Loucy (cell line): ENCODE data around the gene TRIM37.

ENCODE experiments used
- CTCF ChIP-seq: fragments of 200-600 bp; sonication (generic); conservative IDR thresholded peaks from 2 replicates; pipeline ENCODE4 v1.5.1; 2014; ENCODE audit warnings: mild to moderate bottlenecking, antibody characterized with exemption, low read length
- EZH2phosphoT487 ChIP-seq: fragments of 200-600 bp; IDR thresholded peaks from 2 replicates; pipeline ENCODE4 v1.6.1; 2018; ENCODE audit warnings: antibody characterized with exemption, mild to moderate bottlenecking, moderate library complexity, borderline replicate concordance

DNA sequence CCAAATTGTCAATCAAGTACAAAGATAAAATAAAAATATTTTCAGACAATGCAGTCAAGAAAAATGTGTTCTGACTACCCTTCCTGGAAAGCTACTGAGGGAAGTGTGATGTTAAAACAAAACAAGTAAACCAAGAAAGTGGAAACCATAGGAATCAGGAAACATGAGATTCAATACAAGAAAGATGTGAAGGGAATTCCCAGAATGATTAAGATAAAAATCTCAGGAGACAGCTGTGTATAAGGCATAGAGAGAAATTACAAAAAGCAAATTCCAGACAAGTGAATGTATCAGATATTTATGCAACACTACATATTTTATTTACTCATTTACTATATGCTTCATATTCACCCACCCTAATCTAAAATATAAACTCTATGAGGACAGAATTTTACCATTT lies 32.2 kb downstream of the TRIM37 start:
- TF ChIP-seq CTCF: no peak
- no peak for TF ChIP-seq EZH2phosphoT487
